NCI-H524 (cell line): ENCODE results near the gene PM20D2.

Source experiments
- DNase-seq, 2 experiments: peaks; one replicate each; lab custom pipeline; 2025; lab: John Stamatoyannopoulos, UW

Gene PM20D2

GRCh38 chr6:89200706-89201215 lies 54.9 kb downstream of the PM20D2 start:
- DNase-seq: no peak

- DNase-seq: peak; percentile 37 to 73
These were observed 58.2 kb downstream of the PM20D2 start for GRCh38 chr6:89204096-89204495.

GRCh38 chr6:89205819-89206218 lies 60.0 kb downstream of the PM20D2 start:
- DNase-seq: no peak

- no peak for DNase-seq
These were observed 62.7 kb downstream of the PM20D2 start for GRCh38 chr6:89208551-89208950.

- DNase-seq: no peak
These were observed 63.6 kb downstream of the PM20D2 start for GRCh38 chr6:89209457-89209856.

GRCh38 chr6:89212472-89212871 lies 66.6 kb downstream of the PM20D2 start:
- DNase-seq: no peak

GRCh38 chr6:89214197-89214596 lies 68.3 kb downstream of the PM20D2 start:
- DNase-seq: no peak
